Endothelial cell of umbilical vein (primary cell): ENCODE measurements around the gene TSPEAR. TPM values are rescaled to one million over a fixed set of nuclear protein-coding genes. Genes with fewer than 3 reads are reported as not detected.

ENCODE experiments used
- BruUV-seq: library from RNA; stranded (reverse); fragments of 400-500 nt; replicated peaks from 2 replicates; lab custom pipeline; 2021; lab: Mats Ljungman, UMichigan
- CTCF ChIA-PET: fragments of 300-600, 350-600 bp; sonication (Branson Sonifier 250); formaldehyde crosslinking; loops from one replicate; lab custom pipeline; 2021; ENCODE audit warnings: antibody characterized with exemption, inconsistent platforms; lab: Charles Lee
- POLR2A ChIA-PET: fragments of 300-600, 350-600 bp; sonication (Branson Sonifier 250); formaldehyde crosslinking; loops from one replicate; lab custom pipeline; 2021; ENCODE audit warnings: antibody characterized with exemption, inconsistent platforms; lab: Charles Lee
- DNase-seq: peaks from one replicate; pipeline ENCODE4 v3.0.0-alpha.2; 2011; ENCODE audit warnings: low read depth, low spot score
- FAIRE-seq: peaks from 2 replicates; lab custom pipeline; 2011; peaks lifted over from hg19 to GRCh38; lab: Jason Lieb, UNC
- H2AFZ ChIP-seq: 2 replicates; pipeline ENCODE4 v1.6.0; 2012; ENCODE audit warnings: low read depth, low read length, control low read depth, inconsistent platforms
- H3K27ac ChIP-seq: 2 replicates; pipeline ENCODE4 v1.5.1; 2011; ENCODE audit warnings: low read depth, mild to moderate bottlenecking, control low read depth, low read length, moderate library complexity; ENCODE audit not compliant: insufficient read depth
- H3K27me3 ChIP-seq, 2 experiments: 2 replicates each; pipeline versions ENCODE4 v1.6.0 to v1.6.1; 2011; ENCODE audit warnings: low read length in 2 of 2, mixed read lengths in 1 of 2; ENCODE audit not compliant: control insufficient read depth in 2 of 2, insufficient read depth in 2 of 2
- H3K36me3 ChIP-seq, 2 experiments: 2 replicates in 1 of 2; 3 replicates in 1 of 2; pipeline ENCODE4 v1.5.1; 2011; ENCODE audit warnings: low read length in 2 of 2, mild to moderate bottlenecking in 1 of 2, moderate library complexity in 1 of 2; ENCODE audit not compliant: control insufficient read depth in 2 of 2, insufficient read depth in 2 of 2; ENCODE audit errors: extremely low read depth in 1 of 2
- H3K4me1 ChIP-seq: 3 replicates; pipeline ENCODE4 v1.5.1; 2011; ENCODE audit warnings: mild to moderate bottlenecking, low read length; ENCODE audit not compliant: control insufficient read depth, insufficient read depth; ENCODE audit errors: extremely low read depth
- H3K4me2 ChIP-seq: 2 replicates; pipeline ENCODE4 v1.6.1; 2011; ENCODE audit warnings: low read length, control low read depth, mixed read lengths; ENCODE audit not compliant: insufficient read depth
- H3K4me3 ChIP-seq, 3 experiments: fragments of 200-600 bp in 1 of 3; sonication (generic), shearing (Covaris generic) in 1 of 3; replicated peaks in 1 of 3; 2 replicates each; pipeline ENCODE4 v1.5.1; 2011 to 2016; ENCODE audit warnings: control low read depth in 3 of 3, low read length in 3 of 3, mild to moderate bottlenecking in 2 of 3, inconsistent platforms in 1 of 3, low read depth in 1 of 3, moderate library complexity in 1 of 3; ENCODE audit not compliant: insufficient read depth in 1 of 3
- H3K79me2 ChIP-seq: 2 replicates; pipeline ENCODE4 v1.6.0; 2012; ENCODE audit warnings: low read length, inconsistent platforms; ENCODE audit not compliant: control insufficient read depth, insufficient read depth
- H3K9ac ChIP-seq: replicated peaks from 2 replicates; pipeline ENCODE3; 2011; ENCODE audit warnings: low read length, control low read depth; ENCODE audit not compliant: insufficient read depth; ENCODE audit errors: extremely low read depth
- H3K9me1 ChIP-seq: replicated peaks from 3 replicates; pipeline ENCODE4 v1.6.0; 2011; ENCODE audit warnings: mild to moderate bottlenecking, low read length; ENCODE audit not compliant: control insufficient read depth, insufficient read depth; ENCODE audit errors: extremely low read depth
- H3K9me3 ChIP-seq: replicated peaks from 2 replicates; pipeline ENCODE4 v1.5.1; 2012; ENCODE audit warnings: low read length, inconsistent platforms; ENCODE audit not compliant: control insufficient read depth, insufficient read depth
- H4K20me1 ChIP-seq: replicated peaks from 2 replicates; pipeline ENCODE3; 2011; ENCODE audit warnings: mild to moderate bottlenecking, low read length; ENCODE audit not compliant: control insufficient read depth, insufficient read depth; ENCODE audit errors: extremely low read depth
- EZH2 ChIP-seq: IDR thresholded peaks from 2 replicates; pipeline ENCODE4 v1.6.1; 2012; ENCODE audit warnings: borderline replicate concordance, low read depth, mild to moderate bottlenecking, moderate library complexity, low read length, inconsistent platforms; ENCODE audit not compliant: severe bottlenecking
- FOS ChIP-seq: IDR thresholded peaks from 2 replicates; pipeline ENCODE4 v1.6.1; 2011; ENCODE audit warnings: mild to moderate bottlenecking, low read length, moderate library complexity, borderline replicate concordance; ENCODE audit not compliant: insufficient read depth
- GATA2 ChIP-seq: IDR thresholded peaks from 2 replicates; pipeline ENCODE4 v1.7.0; 2011; ENCODE audit warnings: low read depth, mild to moderate bottlenecking, moderate library complexity, mixed read lengths, low read length; ENCODE audit not compliant: insufficient read length, insufficient read depth
- JUN ChIP-seq: IDR thresholded peaks from 2 replicates; pipeline ENCODE4 v1.6.1; 2011; ENCODE audit warnings: borderline replicate concordance, low read depth; ENCODE audit not compliant: insufficient read length, insufficient read depth
- MAX ChIP-seq: IDR thresholded peaks from 2 replicates; pipeline ENCODE4 v1.6.1; 2011; ENCODE audit not compliant: insufficient read depth, insufficient read length
- MYC ChIP-seq: IDR thresholded peaks from one replicate; pipeline ENCODE4 v1.6.1; 2011; ENCODE audit warnings: mild to moderate bottlenecking, low read depth, low read length
- POLR2A ChIP-seq: IDR thresholded peaks from 2 replicates; pipeline ENCODE4 v1.6.1; 2012; ENCODE audit warnings: low read depth, mild to moderate bottlenecking, control low read depth, low read length
- POLR2AphosphoS5 ChIP-seq: IDR thresholded peaks from 2 replicates; pipeline ENCODE4 v1.6.1; 2012; ENCODE audit warnings: low read depth, mild to moderate bottlenecking, control low read depth, low read length, moderate library complexity; ENCODE audit not compliant: insufficient read depth
- dilution Hi-C: fragments of 300-500 bp; cut with MboI; formaldehyde crosslinking; loops from one replicate; pipeline ENCODE4 v1.15.0; 2019; ENCODE audit warnings: low sequenced_read_pairs; ENCODE audit not compliant: extremely low pct_ligation_motif_present
- intact Hi-C: fragments of 100-400 bp; cut with micrococcal nuclease; formaldehyde crosslinking; loops from one replicate; pipeline ENCODE4 v1.10.0; 2022
- polyA plus RNA-seq, 4 experiments: library from polyadenylated mRNA; depleted of rRNA in 3 of 4; stranded (reverse) in 3 of 4; unstranded in 1 of 4; fragments of >200 nt; gene quantifications; 2 replicates each; pipeline versions ENCODE4 v1.2.1 to v1.2.3, GENCODE V29; 2011 to 2012; ENCODE audit warnings: missing spikeins in 1 of 4
- total RNA-seq: library from RNA; stranded (reverse); gene quantifications from 2 replicates; pipeline ENCODE4 v1.2.3, GENCODE V29; 2021
- TF ChIP-seq, protein P1 (sequence below), 2 donors: IDR thresholded peaks; 1 replicate in 1 of 2; 2 replicates in 1 of 2; pipeline ENCODE4 v1.5.1; 2011; ENCODE audit warnings: low read length in 2 of 2, mild to moderate bottlenecking in 2 of 2, moderate library complexity in 2 of 2, control low read depth in 1 of 2, inconsistent platforms in 1 of 2, low read depth in 1 of 2; ENCODE audit not compliant: insufficient read depth in 1 of 2; ENCODE audit errors: extremely low read depth in 1 of 2

The TSPEAR gene
- total and polyA plus RNA-seq, 2 donors (not counting 3 experiments of a cell fraction or from before 2014, with no cell fraction given) = 0.01 TPM; not detected in 1

- Histone ChIP-seq H2AFZ (no peak overlapping the region), H3K4me2 (no peak overlapping the region), H3K36me3 (no peaks in the 10 kb centered on the region), H3K9ac (no peak overlapping the region), H3K4me1 (no peaks in the 10 kb centered on the region), H3K27me3 (no peaks in the 10 kb centered on the region), H3K4me3 (no peak overlapping the region), H3K9me3 (no peaks in the 10 kb centered on the region), H3K27ac (no peak overlapping the region), H4K20me1 (no peaks in the 10 kb centered on the region), H3K9me1 (no peaks in the 10 kb centered on the region), H3K79me2 (no peaks in the 10 kb centered on the region)
- intact Hi-C loops (loop anchor here (10.0 kb wide), 1 partner anchor 417 kb away; no protein-coding TSS in a partner anchor), dilution Hi-C loops (no loop called here)
- BruUV-seq = no TSS peak
- TF ChIP-seq POLR2A (no peak), GATA2 (no peak), FOS (no peak), MYC (no peak), JUN (no peak), POLR2AphosphoS5 (no peak), EZH2 (no peak), MAX (no peak)
- TF ChIP-seq, protein P1, sequence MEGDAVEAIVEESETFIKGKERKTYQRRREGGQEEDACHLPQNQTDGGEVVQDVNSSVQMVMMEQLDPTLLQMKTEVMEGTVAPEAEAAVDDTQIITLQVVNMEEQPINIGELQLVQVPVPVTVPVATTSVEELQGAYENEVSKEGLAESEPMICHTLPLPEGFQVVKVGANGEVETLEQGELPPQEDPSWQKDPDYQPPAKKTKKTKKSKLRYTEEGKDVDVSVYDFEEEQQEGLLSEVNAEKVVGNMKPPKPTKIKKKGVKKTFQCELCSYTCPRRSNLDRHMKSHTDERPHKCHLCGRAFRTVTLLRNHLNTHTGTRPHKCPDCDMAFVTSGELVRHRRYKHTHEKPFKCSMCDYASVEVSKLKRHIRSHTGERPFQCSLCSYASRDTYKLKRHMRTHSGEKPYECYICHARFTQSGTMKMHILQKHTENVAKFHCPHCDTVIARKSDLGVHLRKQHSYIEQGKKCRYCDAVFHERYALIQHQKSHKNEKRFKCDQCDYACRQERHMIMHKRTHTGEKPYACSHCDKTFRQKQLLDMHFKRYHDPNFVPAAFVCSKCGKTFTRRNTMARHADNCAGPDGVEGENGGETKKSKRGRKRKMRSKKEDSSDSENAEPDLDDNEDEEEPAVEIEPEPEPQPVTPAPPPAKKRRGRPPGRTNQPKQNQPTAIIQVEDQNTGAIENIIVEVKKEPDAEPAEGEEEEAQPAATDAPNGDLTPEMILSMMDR (IDR thresholded peaks at IDR 0.05; ENCODE audit: extremely low read depth in 1 of 2, insufficient read depth in 1 of 2, low read depth in 1 of 2, low read length in 2 of 2) = no peak
- POLR2A ChIA-PET = no interaction called here
- CTCF ChIA-PET = interaction anchor here (0.8 to 1.0 kb wide), 2 partner anchors 15 to 276 kb away, joined by 3 read pairs; no protein-coding TSS in a partner anchor
- no peak for DNase-seq
- no peak for FAIRE-seq
Observed at GRCh38 chr21:44517175-44517899, 194.0 kb downstream of the TSPEAR start.
